Measurements from ENCODE around the gene OR52M1. TPM values are rescaled to one million over a fixed set of nuclear protein-coding genes. Genes with fewer than 3 reads are reported as not detected.

Gene OR52M1
- total RNA-seq, 1 donor = not detected

DNA sequence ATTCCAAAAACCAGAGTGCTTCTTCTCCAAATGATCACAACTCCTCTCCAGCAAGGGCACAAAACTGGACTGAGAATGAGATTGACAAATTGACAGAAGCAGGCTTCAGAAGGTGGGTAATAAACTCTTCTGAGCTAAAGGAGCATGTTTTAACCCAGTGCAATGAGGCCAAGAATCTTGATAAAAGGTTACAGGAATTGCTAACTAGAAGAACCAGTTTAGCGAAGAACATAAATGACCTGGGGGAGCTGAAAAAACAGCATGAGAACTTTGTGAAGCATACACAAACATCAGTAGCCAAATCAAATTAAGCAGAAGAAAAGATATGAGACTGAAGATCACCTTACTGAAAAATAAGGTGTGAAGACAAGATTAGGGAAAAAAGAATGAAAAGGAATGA lies 15.5 kb downstream of the OR52M1 start:
- TF ChIP-seq CTCF (IDR thresholded peaks at IDR 0.05; ENCODE audit: insufficient read depth, low read depth, low read length) = no peak
- DNase-seq (ENCODE audit: low read depth) = no peak

GRCh38 chr11:4565371-4565770 lies 20.4 kb downstream of the OR52M1 start:
- H3K4me3 ChIP-seq (ENCODE audit: low read depth, low read length) = no peak overlapping the region
- DNase-seq (ENCODE audit: low read depth) = no peak
- no peak for TF ChIP-seq CTCF (IDR thresholded peaks at IDR 0.05; ENCODE audit: insufficient read depth, low read depth, low read length)

More for the DNA sequence above, 15.5 kb downstream of the OR52M1 start:
- H3K4me3 ChIP-seq (ENCODE audit: low read depth, low read length) = no peak overlapping the region

GRCh38 chr11:4569075-4569474 lies 24.1 kb downstream of the OR52M1 start:
- DNase-seq (ENCODE audit: low read depth) = no peak
- no peak overlapping the region for H3K4me3 ChIP-seq (ENCODE audit: low read depth, low read length)
- no peak for TF ChIP-seq CTCF (IDR thresholded peaks at IDR 0.05; ENCODE audit: insufficient read depth, low read depth, low read length)

- TF ChIP-seq CTCF (IDR thresholded peaks at IDR 0.05; ENCODE audit: insufficient read depth, low read depth, low read length) = no peak
- no peak for DNase-seq (ENCODE audit: low read depth)
- no peak overlapping the region for H3K4me3 ChIP-seq (ENCODE audit: low read depth, low read length)
Observed at GRCh38 chr11:4576880-4577279, 31.9 kb downstream of the OR52M1 start.

- H3K4me3 ChIP-seq (ENCODE audit: low read depth, low read length) = no peak overlapping the region
- no peak for TF ChIP-seq CTCF (IDR thresholded peaks at IDR 0.05; ENCODE audit: insufficient read depth, low read depth, low read length)
- no peak for DNase-seq (ENCODE audit: low read depth)
Observed at GRCh38 chr11:4577761-4578160, 32.8 kb downstream of the OR52M1 start.

DNA sequence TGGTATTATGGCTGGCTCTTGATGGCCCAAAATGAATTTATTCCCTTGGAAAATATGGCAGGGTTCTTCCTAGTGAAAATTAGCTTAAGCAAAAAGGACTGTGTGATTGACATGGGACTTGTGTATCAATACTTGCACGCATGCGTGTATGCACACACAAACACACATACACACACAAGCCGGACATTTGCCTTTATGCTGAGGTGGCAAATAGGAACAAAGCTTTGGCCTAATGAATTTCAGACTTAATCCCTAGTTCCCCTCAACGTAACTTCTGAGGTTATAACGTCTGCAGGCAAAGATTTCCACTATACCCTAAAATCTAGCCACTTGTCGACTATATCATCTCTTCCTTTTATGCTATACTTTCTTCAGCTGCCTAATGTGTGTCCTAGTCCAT lies 33.6 kb downstream of the OR52M1 start:
- no peak for DNase-seq (ENCODE audit: low read depth)
- no peak overlapping the region for H3K4me3 ChIP-seq (ENCODE audit: low read depth, low read length)
- no peak for TF ChIP-seq CTCF (IDR thresholded peaks at IDR 0.05; ENCODE audit: insufficient read depth, low read depth, low read length)

DNA sequence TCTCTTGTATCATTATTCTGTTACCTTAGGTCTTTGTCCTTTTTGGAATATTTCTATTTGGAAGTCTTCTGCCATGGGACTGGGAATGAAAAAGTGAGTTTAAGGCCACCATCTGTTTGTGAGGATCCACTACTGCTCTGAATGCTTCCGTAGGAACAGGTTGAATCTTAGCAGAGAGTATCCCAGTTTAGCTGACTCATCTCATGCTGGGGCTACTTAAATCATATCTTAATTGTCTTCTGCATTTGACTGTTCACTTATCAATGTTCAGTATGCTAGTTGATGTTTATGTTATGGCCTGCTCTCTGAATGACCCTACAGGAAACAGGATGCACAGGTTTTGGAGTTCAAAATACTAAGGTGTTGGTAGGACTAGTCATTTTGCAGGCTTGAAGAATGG lies 35.1 kb downstream of the OR52M1 start:
- no peak for TF ChIP-seq CTCF (IDR thresholded peaks at IDR 0.05; ENCODE audit: insufficient read depth, low read depth, low read length)
- DNase-seq (ENCODE audit: low read depth) = no peak
- no peak overlapping the region for H3K4me3 ChIP-seq (ENCODE audit: low read depth, low read length)
